ENCODE results near the gene MYL6B.
"Not testable (repeated sequence)": the region's sequence is repeated elsewhere in the genome, so short reads cannot be mapped to it uniquely, and the experiment has no call there.

Gene MYL6B

DNA sequence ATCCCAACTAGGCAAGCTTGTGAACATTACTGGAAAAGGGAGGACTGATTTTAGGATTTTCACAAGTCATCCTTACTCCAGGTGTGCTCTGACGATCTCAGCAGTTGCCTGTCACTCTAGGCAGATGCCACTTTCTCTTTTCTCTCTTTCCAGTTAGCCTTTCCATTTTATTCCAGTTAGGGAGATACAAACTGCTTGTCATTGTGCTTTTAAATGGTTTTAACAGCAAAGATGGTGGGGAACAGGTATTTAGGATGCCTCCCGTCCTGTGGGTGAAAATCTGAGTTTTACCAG, 46.8 kb upstream of the MYL6B start:
- peak overlapping the region; percentile 74 for H3K4me3 ChIP-seq (ENCODE audit: low read depth, low read length)
- no peak for DNase-seq (ENCODE audit: low read depth)
- TF ChIP-seq CTCF (IDR thresholded peaks at IDR 0.05; ENCODE audit: insufficient read depth, low read depth, low read length, missing control alignments): no peak

DNA sequence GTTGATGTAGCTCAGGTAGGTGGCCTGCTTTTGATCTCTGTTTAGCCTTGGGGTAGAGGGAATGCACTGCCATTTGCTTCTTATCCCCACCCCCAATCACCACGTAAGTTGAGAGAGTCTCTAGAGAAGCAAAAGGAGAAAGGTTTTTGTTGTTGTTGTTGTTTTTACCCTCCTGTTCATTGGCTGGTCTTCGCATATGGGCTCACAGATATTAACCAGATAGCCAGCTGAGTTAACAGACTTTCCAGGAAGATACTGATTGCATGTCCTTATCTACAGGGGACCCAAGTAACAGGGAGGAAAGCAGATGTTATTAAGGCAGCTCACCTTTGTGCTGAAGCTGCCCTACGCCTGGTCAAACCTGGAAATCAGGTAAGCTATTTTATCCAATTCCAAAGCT, 45.1 kb upstream of the MYL6B start:
- TF ChIP-seq CTCF (IDR thresholded peaks at IDR 0.05; ENCODE audit: insufficient read depth, low read depth, low read length, missing control alignments): no peak
- DNase-seq (ENCODE audit: low read depth): no peak
- H3K4me3 ChIP-seq (ENCODE audit: low read depth, low read length): no peak overlapping the region

- DNase-seq (ENCODE audit: low read depth): no peak
- no peak overlapping the region for H3K4me3 ChIP-seq (ENCODE audit: low read depth, low read length)
- TF ChIP-seq CTCF (IDR thresholded peaks at IDR 0.05; ENCODE audit: insufficient read depth, low read depth, low read length, missing control alignments): no peak
These were observed 41.8 kb upstream of the MYL6B start for GRCh38 chr12:56110571-56110970.

DNA sequence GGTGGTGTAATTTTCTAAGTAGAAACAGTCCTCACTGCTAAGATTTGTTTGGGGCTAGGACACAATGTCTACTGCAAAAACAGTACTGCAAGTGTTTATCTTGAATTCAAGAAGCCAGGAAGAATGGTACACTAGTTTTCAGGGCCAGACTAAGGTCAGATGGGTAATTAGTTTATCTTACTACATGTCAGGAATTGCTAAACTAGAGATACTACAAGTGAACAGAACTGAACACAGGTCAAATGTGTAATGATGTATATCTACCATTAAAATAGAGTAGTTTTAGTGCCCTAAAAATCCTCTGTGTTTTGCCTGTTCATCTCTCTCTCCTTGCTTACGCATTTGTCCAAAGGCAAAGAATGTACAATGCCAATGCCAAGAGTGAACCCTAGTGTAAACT, 38.3 kb upstream of the MYL6B start:
- no peak for TF ChIP-seq CTCF (IDR thresholded peaks at IDR 0.05; ENCODE audit: insufficient read depth, low read depth, low read length, missing control alignments)
- no peak for DNase-seq (ENCODE audit: low read depth)
- H3K4me3 ChIP-seq (ENCODE audit: low read depth, low read length): no peak overlapping the region

- TF ChIP-seq CTCF (IDR thresholded peaks at IDR 0.05; ENCODE audit: insufficient read depth, low read depth, low read length, missing control alignments): no peak
- no peak for DNase-seq (ENCODE audit: low read depth)
- peak overlapping the region; percentile 98 for H3K4me3 ChIP-seq (ENCODE audit: low read depth, low read length)
These were observed 37.1 kb upstream of the MYL6B start for GRCh38 chr12:56115329-56115728.

DNA sequence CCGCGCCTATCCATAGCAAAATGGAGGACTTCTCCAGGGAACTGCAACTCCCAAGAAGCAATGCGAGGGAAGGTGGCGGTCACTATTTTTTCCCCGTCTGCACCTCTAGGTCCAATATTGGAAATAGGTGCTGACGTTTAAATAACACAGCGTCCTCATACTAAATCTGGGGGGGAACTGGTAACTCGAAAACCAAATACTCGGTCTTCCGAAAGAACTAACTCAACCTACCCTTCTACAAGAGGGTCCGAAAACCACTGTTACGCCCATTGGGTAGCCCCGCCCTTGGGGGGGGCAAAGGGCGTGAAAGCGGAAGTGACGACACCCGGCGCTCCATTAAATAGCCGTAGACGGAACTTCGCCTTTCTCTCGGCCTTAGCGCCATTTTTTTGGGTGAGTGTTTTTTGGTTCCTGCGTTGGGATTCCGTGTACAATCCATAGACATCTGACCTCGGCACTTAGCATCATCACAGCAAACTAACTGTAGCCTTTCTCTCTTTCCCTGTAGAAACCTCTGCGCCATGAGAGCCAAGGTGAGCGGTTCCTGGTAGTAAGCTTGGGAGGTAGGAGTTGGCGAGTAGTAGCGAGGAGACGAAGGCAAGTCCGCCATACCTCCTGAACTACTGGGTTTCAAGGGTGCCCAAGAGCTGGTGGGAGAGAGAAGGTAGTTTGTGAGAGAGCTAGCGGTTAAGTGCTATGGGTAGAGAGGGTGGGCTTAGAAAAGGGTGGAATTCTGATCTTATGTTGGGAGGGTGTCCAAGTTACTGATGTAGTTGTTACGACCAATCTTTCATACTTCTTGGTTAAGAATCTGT, 35.9 kb upstream of the MYL6B start, which contains the start of gene RPL41:
RPL41 (plus strand) TSS at position 367 of the 815 bp plus-strand sequence.
- peak; percentile 96 for DNase-seq (ENCODE audit: low read depth)
- peak within 1 kb of the TSS; percentile 98 for H3K4me3 ChIP-seq (ENCODE audit: low read depth, low read length)
- TF ChIP-seq CTCF (IDR thresholded peaks at IDR 0.05; ENCODE audit: insufficient read depth, low read depth, low read length, missing control alignments): no peak

- H3K4me3 ChIP-seq (ENCODE audit: low read depth, low read length): peak overlapping the region; percentile 98
- not testable (repeated sequence) for DNase-seq (ENCODE audit: low read depth)
These were observed 35.2 kb upstream of the MYL6B start for GRCh38 chr12:56117082-56117706.

All from GM12865 (cell line).